Retinal pigment epithelial cell (primary cell): ENCODE data around the gene MIB2.
"Not testable (repeated sequence)": the region's sequence is repeated elsewhere in the genome, so short reads cannot be mapped to it uniquely, and the experiment has no call there.

Experiments
- DNase-seq: peaks from one replicate; pipeline ENCODE4 v3.0.0-alpha.2; 2010; ENCODE audit warnings: low read depth
- H3K4me3 ChIP-seq: 2 replicates; pipeline ENCODE4 v1.5.1; 2011; ENCODE audit warnings: mild to moderate bottlenecking, low read length, control low read depth, moderate library complexity
- TF ChIP-seq, protein P1 (sequence below): conservative IDR thresholded peaks from 2 replicates; pipeline ENCODE4 v1.5.1; 2011; ENCODE audit warnings: low read depth, low read length, control low read depth, inconsistent platforms

Gene MIB2

DNA sequence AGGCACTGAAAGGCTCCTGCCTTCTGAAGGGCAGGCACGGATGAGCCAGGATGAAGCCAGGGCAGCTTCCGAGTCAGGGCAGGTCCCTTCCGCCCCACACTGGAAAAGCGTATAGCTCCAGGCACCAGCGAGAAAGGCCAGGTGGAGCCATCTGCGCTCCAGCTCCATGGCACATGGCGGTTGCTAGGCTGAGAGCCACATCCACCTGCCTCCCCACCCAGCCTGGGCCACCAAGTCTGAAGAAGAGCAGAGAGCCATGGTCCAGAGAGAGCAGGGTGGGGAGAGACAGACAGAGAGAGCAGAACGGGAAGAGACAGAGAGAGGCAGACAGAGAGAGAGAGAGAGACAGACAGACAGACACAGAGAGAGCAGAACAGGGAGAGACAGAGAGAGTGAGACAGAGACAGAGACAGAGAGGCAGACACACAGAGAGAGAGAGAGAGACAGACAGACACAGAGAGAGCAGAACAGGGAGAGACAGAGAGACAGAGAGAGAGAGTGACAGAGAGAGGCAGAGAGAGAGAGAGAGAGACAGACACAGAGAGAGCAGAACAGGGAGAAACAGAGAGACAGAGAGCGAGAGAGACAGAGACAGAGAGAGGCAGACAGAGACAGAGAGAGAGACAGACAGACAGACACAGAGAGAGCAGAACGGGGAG, 20.6 kb upstream of the MIB2 start:
- no peak overlapping the region for H3K4me3 ChIP-seq
- DNase-seq = no peak
- TF ChIP-seq, protein P1, sequence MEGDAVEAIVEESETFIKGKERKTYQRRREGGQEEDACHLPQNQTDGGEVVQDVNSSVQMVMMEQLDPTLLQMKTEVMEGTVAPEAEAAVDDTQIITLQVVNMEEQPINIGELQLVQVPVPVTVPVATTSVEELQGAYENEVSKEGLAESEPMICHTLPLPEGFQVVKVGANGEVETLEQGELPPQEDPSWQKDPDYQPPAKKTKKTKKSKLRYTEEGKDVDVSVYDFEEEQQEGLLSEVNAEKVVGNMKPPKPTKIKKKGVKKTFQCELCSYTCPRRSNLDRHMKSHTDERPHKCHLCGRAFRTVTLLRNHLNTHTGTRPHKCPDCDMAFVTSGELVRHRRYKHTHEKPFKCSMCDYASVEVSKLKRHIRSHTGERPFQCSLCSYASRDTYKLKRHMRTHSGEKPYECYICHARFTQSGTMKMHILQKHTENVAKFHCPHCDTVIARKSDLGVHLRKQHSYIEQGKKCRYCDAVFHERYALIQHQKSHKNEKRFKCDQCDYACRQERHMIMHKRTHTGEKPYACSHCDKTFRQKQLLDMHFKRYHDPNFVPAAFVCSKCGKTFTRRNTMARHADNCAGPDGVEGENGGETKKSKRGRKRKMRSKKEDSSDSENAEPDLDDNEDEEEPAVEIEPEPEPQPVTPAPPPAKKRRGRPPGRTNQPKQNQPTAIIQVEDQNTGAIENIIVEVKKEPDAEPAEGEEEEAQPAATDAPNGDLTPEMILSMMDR = no peak

DNA sequence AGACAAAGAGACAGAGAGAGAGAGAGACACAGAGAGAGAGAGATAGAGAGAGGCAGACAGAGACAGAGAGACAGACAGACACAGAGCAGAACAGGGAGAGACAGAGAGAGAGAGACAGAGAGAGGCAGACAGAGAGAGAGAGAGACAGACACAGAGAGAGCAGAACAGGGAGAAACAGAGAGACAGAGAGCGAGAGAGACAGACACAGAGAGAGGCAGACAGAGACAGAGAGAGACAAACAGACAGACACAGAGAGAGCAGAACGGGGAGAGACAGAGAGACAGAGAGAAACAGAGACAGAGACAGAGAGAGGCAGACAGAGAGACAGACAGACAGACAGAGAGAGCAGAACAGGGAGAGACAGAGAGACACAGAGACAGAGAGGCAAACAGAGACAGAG, 20.0 kb upstream of the MIB2 start:
- not testable (repeated sequence) for H3K4me3 ChIP-seq, DNase-seq

DNA sequence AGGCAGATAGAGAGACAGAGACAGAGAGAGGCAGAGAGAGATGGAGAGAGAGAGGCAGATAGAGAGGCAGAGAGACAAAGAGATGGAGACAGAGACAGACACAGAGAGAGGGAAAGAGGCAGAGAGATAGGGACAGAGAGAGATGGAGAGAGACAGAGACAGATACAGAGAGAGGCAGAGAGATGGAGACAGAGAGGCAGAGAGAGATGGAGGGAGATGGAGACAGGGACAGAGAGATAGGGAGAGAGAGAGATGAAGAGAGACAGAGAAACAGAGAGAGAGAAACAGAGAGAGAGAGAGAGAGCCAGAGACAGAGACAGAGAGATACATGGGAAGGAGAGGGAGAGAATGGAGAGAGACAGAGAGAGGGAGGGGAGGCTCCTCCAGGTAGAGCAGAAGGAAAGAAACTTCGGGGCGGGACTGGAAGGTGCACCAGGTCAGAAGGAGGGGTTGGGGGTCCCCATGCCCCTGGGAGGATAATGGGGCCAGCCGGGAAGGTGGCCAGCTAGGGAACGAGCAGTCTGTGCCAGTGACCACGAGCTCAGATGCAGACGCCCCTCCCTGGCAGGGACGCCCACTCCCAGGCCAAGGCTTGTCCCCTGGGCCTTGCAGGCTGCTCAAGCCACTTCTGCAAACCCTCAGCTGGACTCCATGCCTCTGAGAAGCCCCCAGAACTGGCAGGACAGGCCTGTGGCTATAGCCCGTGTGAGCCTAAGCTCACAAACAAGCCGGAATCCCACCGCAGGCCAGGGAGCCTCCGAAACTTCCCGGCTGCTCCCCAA, 18.6 kb upstream of the MIB2 start:
- no peak for DNase-seq
- no peak overlapping the region for H3K4me3 ChIP-seq
- TF ChIP-seq, protein P1 = no peak

DNA sequence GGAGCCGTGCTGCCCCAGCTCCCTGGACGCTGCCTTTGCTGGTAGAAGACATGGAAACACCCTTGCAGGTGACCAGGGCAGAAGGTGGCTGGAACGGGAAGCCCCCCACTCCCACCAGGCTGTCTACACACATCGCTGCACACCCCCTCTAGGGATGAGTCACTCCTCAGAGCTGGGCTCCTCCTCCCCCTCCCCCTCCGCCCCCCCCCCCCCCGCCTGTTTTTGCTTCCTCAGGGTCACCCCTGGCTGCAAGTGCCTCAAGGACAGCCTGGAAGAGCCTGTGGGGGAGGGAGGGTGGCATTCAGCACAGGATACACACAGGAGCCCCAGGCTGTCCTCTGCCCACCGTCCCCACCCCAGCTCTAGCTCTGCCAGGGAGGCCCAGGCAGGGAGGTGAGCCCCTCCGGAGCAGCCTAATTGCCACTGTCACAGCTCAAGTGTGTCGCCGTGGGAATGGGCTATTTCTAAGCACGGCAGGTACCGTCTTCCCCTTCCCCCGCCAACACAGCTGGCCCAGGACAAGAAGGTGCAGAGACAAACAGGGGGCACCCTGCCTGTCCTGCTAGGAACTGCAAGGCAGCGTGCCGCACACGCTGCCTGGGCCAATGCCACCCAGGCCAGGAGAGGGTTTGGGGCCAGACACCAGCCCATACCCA, 17.9 kb upstream of the MIB2 start:
- TF ChIP-seq, protein P1 = peak; percentile 53
- DNase-seq = no peak
- no peak overlapping the region for H3K4me3 ChIP-seq

DNA sequence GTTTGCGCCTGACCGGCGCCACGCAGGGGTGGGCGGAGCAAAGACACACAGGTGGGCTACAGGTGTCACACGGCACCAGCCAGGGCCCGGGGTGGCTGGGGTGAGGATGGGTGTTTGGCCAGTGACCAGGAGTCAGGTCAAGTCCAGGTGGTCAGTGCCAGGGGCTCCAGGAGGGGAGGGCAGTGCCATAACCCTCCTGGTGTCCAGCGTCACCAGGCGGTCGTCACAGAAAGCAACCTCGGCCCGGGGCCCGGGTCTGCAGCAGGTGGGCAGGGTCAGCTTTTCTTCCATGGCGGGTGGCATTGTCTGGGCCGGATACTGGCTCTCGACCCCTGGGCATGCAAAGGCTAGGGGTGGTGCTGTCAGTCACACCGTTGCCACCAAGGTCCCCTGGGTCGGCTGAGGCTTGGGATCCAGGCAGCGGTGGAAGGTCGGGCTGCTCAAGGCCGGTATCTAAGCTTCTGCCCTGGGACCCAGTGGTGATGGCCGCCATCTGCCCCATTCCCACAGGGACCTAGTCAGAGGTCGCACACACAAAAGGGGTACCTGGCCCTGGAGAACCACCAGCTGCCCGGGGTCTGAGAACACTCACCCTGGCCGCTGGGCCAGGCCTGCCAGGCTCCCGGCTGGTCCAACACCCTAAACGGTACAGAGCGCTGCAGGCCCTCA, 17.1 kb upstream of the MIB2 start:
- no peak overlapping the region for H3K4me3 ChIP-seq
- DNase-seq = no peak

DNA sequence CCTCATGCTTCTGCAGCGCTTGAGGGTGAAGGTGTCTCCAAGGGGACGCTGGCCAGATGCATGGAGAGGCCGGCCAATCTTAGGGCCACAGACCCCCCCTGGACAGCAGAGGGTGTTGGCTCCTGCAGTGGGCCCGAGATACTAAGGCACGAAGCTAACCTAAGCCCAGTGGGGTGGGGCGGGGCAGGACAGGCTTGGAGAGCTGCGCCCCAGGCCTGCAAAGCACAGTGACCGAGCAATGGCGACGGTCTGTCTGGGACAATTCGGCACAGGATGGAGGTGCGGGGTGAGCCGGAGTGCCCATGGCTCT, 16.6 kb upstream of the MIB2 start:
- no peak for DNase-seq
- TF ChIP-seq, protein P1 = no peak
- H3K4me3 ChIP-seq = no peak overlapping the region

More for the DNA sequence above, 17.1 kb upstream of the MIB2 start:
- TF ChIP-seq, protein P1 = no peak
